ENCODE data around the gene RARG. TPM values are rescaled to one million over a fixed set of nuclear protein-coding genes. Genes with fewer than 3 reads are reported as not detected.
A peak's percentile ranks its signal among the peaks of the same experiment; 100 is the strongest.

RARG gene
- total RNA-seq, 2 donors from 2014 or later: 11.4 to 21.5 TPM

GRCh38 chr12:53274445-53274844 is 42.4 kb upstream of the RARG start:
- intact Hi-C loops (cut with DNase I): no loop called here
- Histone ChIP-seq H3K4me3 (no peak overlapping the region), H3K9ac (ENCODE audit: low read depth in 2 of 2, low read length in 2 of 2) (no peak overlapping the region), H3K27me3 (no peaks in the 10 kb centered on the region), H3K36me3 (no peaks in the 10 kb centered on the region), H3K4me1 (no peaks in the 10 kb centered on the region), H3K27ac (no peak overlapping the region), H3K9me3 (no peaks in the 10 kb centered on the region)
- TF ChIP-seq CTCF (IDR thresholded peaks at IDR 0.05): no peak
- no peak for DNase-seq

- intact Hi-C loops (cut with DNase I): no loop called here
- Histone ChIP-seq H3K9ac (ENCODE audit: low read depth in 2 of 2, low read length in 2 of 2) (peak overlapping the region; percentile 58 to 67), H3K4me1 (peaks cover 4% of the 10 kb centered on the region), H3K27me3 (no peaks in the 10 kb centered on the region), H3K27ac (no peak overlapping the region), H3K9me3 (no peaks in the 10 kb centered on the region), H3K36me3 (no peaks in the 10 kb centered on the region), H3K4me3 (peak overlapping the region; percentile 63)
- DNase-seq: no peak
- TF ChIP-seq CTCF (IDR thresholded peaks at IDR 0.05): no peak
Observed at GRCh38 chr12:53268630-53269562, 36.9 kb upstream of the RARG start.

GRCh38 chr12:53267999-53268629 is 36.1 kb upstream of the RARG start, which contains the start of gene ESPL1:
TSS of gene ESPL1 (plus strand) at chr12:53268299. CDS start at chr12:53268767, 468 bp downstream.
- intact Hi-C loops (cut with DNase I): no loop called here
- H3K27me3 ChIP-seq: no peaks in the 10 kb centered on the region
- peak within 1 kb of the TSS; percentile 58 to 67 for H3K9ac ChIP-seq (ENCODE audit: low read depth in 2 of 2, low read length in 2 of 2)
- no peak for TF ChIP-seq CTCF (IDR thresholded peaks at IDR 0.05)
- peaks cover 4% of the 10 kb centered on the region for H3K4me1 ChIP-seq
- H3K9me3 ChIP-seq: no peaks in the 10 kb centered on the region
- no peaks in the 10 kb centered on the region for H3K36me3 ChIP-seq
- no peak within 1 kb of the TSS for H3K27ac ChIP-seq
- H3K4me3 ChIP-seq: peak within 1 kb of the TSS; percentile 63
- peak; percentile 81 for DNase-seq

- Histone ChIP-seq H3K36me3 (no peaks in the 10 kb centered on the region), H3K9me3 (no peaks in the 10 kb centered on the region), H3K4me3 (peak overlapping the region; percentile 63), H3K27me3 (no peaks in the 10 kb centered on the region), H3K9ac (ENCODE audit: low read depth in 2 of 2, low read length in 2 of 2) (peak overlapping the region in 1 of 2 donors; percentile 67), H3K4me1 (peaks cover 4% of the 10 kb centered on the region), H3K27ac (no peak overlapping the region)
- DNase-seq: peak; percentile 32
- no peak for TF ChIP-seq CTCF (IDR thresholded peaks at IDR 0.05)
- intact Hi-C loops (cut with DNase I): no loop called here
Observed at GRCh38 chr12:53267306-53267998, 35.4 kb upstream of the RARG start.

- intact Hi-C loops (cut with DNase I): no loop called here
- no peak overlapping the region for H3K9ac ChIP-seq (ENCODE audit: low read depth in 2 of 2, low read length in 2 of 2)
- H3K36me3 ChIP-seq: no peaks in the 10 kb centered on the region
- H3K4me3 ChIP-seq: no peak overlapping the region
- H3K27ac ChIP-seq: no peak overlapping the region
- no peaks in the 10 kb centered on the region for H3K9me3 ChIP-seq
- no peak for DNase-seq
- H3K27me3 ChIP-seq: no peaks in the 10 kb centered on the region
- no peak for TF ChIP-seq CTCF (IDR thresholded peaks at IDR 0.05)
- peaks cover 4% of the 10 kb centered on the region for H3K4me1 ChIP-seq
Observed at GRCh38 chr12:53265783-53266182, 33.8 kb upstream of the RARG start.
